T-helper 9 cell (primary cell): ENCODE results near the gene PDCD1LG2.

Experiments
- DNase-seq: peaks from one replicate; pipeline ENCODE4 v3.0.0-alpha.2; 2020

The PDCD1LG2 gene

GRCh38 chr9:5531101-5531882 is 21.0 kb downstream of the PDCD1LG2 start:
- DNase-seq = no peak

- DNase-seq = no peak
These were observed 22.0 kb downstream of the PDCD1LG2 start for GRCh38 chr9:5532306-5532705.

GRCh38 chr9:5532790-5533189 is 22.5 kb downstream of the PDCD1LG2 start:
- no peak for DNase-seq

GRCh38 chr9:5536684-5537083 is 26.4 kb downstream of the PDCD1LG2 start:
- DNase-seq = no peak

- no peak for DNase-seq
These were observed 33.8 kb downstream of the PDCD1LG2 start for GRCh38 chr9:5543875-5544702.

- no peak for DNase-seq
These were observed 39.6 kb downstream of the PDCD1LG2 start for GRCh38 chr9:5549658-5550650.

GRCh38 chr9:5551368-5552150 is 41.2 kb downstream of the PDCD1LG2 start:
- no peak for DNase-seq

- no peak for DNase-seq
These were observed 42.0 kb downstream of the PDCD1LG2 start for GRCh38 chr9:5552301-5552700.

- no peak for DNase-seq
These were observed 42.9 kb downstream of the PDCD1LG2 start for GRCh38 chr9:5553211-5553610.

- no peak for DNase-seq
These were observed 43.9 kb downstream of the PDCD1LG2 start for GRCh38 chr9:5554254-5554653.

GRCh38 chr9:5556101-5556705 is 45.9 kb downstream of the PDCD1LG2 start:
- no peak for DNase-seq

- peak; percentile 43 for DNase-seq
These were observed 47.6 kb downstream of the PDCD1LG2 start for GRCh38 chr9:5557606-5558587.

- no peak for DNase-seq
These were observed 49.3 kb downstream of the PDCD1LG2 start for GRCh38 chr9:5559659-5560058.

GRCh38 chr9:5560443-5561100 is 50.2 kb downstream of the PDCD1LG2 start:
- no peak for DNase-seq

GRCh38 chr9:5561828-5562488 is 51.6 kb downstream of the PDCD1LG2 start:
- DNase-seq = no peak

- DNase-seq = no peak
These were observed 52.6 kb downstream of the PDCD1LG2 start for GRCh38 chr9:5562806-5563416.

GRCh38 chr9:5563417-5563815 is 53.1 kb downstream of the PDCD1LG2 start:
- no peak for DNase-seq

GRCh38 chr9:5563886-5564285 is 53.6 kb downstream of the PDCD1LG2 start:
- no peak for DNase-seq
